HG03175 (cell line): ENCODE measurements around the gene NHERF2.

Experiments
- ATAC-seq: cut with Tn5 transposase; IDR thresholded peaks from one replicate; pipeline ENCODE4 v1.9.1; 2021; ENCODE audit warnings: mild to moderate bottlenecking, moderate library complexity; ENCODE audit not compliant: unreplicated experiment

Gene NHERF2

GRCh38 chr16:2078691-2079090 is 52.0 kb downstream of the NHERF2 start:
- no peak for ATAC-seq

GRCh38 chr16:2079311-2079800 is 52.7 kb downstream of the NHERF2 start:
- no peak for ATAC-seq

- no peak for ATAC-seq
These were observed 53.3 kb downstream of the NHERF2 start for GRCh38 chr16:2079991-2080390.

- ATAC-seq = no peak
These were observed 54.7 kb downstream of the NHERF2 start for GRCh38 chr16:2081201-2082084.

- ATAC-seq = no peak
These were observed 55.7 kb downstream of the NHERF2 start for GRCh38 chr16:2082171-2082982.

GRCh38 chr16:2082983-2083364 is 56.3 kb downstream of the NHERF2 start:
- no peak for ATAC-seq

- ATAC-seq = no peak
These were observed 56.7 kb downstream of the NHERF2 start for GRCh38 chr16:2083409-2083808.

GRCh38 chr16:2083876-2084780 is 57.4 kb downstream of the NHERF2 start:
- no peak for ATAC-seq

GRCh38 chr16:2084895-2085625 is 58.4 kb downstream of the NHERF2 start:
- no peak for ATAC-seq

- no peak for ATAC-seq
These were observed 59.0 kb downstream of the NHERF2 start for GRCh38 chr16:2085669-2086068.

- ATAC-seq = no peak
These were observed 59.5 kb downstream of the NHERF2 start for GRCh38 chr16:2086106-2086742.

GRCh38 chr16:2086812-2087747 is 60.4 kb downstream of the NHERF2 start:
- ATAC-seq = no peak

- ATAC-seq = no peak
These were observed 61.3 kb downstream of the NHERF2 start for GRCh38 chr16:2087748-2088631.
